Pancreas (tissue), 10 donors: ENCODE measurements around the gene KCNE5. TPM values are rescaled to one million over a fixed set of nuclear protein-coding genes. Genes with fewer than 3 reads are reported as not detected.
"Not testable (repeated sequence)": the region's sequence is repeated elsewhere in the genome, so short reads cannot be mapped to it uniquely, and the experiment has no call there.

ENCODE experiments used
- ATAC-seq, 4 donors: fragments of 200-7000 bp; cut with Tn5 transposase; one replicate each; pipeline versions ENCODE4 v1.8.0 to v1.9.1; 2020; ENCODE audit warnings: mild to moderate bottlenecking in 4 of 4, moderate library complexity in 4 of 4
- DNase-seq, 6 donors: peaks; one replicate each; pipeline ENCODE4 v3.0.0-alpha.2; 2020
- FAIRE-seq: peaks from 2 replicates; lab custom pipeline; 2012; peaks lifted over from hg19 to GRCh38; lab: Jason Lieb, UNC
- H3K27ac ChIP-seq, 4 donors: fragments of 200-600 bp; sonication (generic); 1 replicate in 3 of 4; 2 replicates in 1 of 4; pipeline versions ENCODE4 v1.5.0 to v1.8.0; 2020
- H3K27me3 ChIP-seq, 4 donors: fragments of 200-600 bp; one replicate each; pipeline ENCODE4 v1.8.0; 2021
- H3K36me3 ChIP-seq, 3 donors: fragments of 200-600 bp; sonication (generic) in 1 of 3; one replicate each; pipeline versions ENCODE4 v1.5.0 to v1.8.0; 2020 to 2021
- H3K4me1 ChIP-seq, 3 donors: fragments of 200-600 bp; one replicate each; pipeline ENCODE4 v1.8.0; 2021
- H3K4me3 ChIP-seq, 4 donors: fragments of 200-600 bp; sonication (generic) in 2 of 4; one replicate each; pipeline versions ENCODE4 v1.5.0 to v1.8.0; 2020 to 2021
- H3K9me3 ChIP-seq, 4 donors: fragments of 200-600 bp; one replicate each; pipeline ENCODE4 v1.8.0; 2021
- CTCF ChIP-seq, 4 donors: fragments of 200-600 bp; sonication (generic) in 3 of 4; IDR thresholded peaks; one replicate each; pipeline versions ENCODE4 v1.5.0 to v1.8.0; 2021; ENCODE audit warnings: antibody characterized with exemption in 4 of 4
- WGBS, 2 donors: extraction: QIAGEN DNeasy Blood & Tissue Kit; methylation state at CpG; one replicate each; pipeline ENCODE4 v1.1.7; 2013; 5-methylcytosine and 5-hydroxymethylcytosine counted together
- intact Hi-C, 3 donors: fragments of 100-400 bp; cut with DNase I; formaldehyde crosslinking; loops; one replicate each; pipeline versions ENCODE4 v1.11.1 to v1.14.2; 2022
- polyA plus RNA-seq, 2 donors: library from polyadenylated mRNA; stranded (reverse); fragments of 200-250 nt; gene quantifications; one replicate each; pipeline ENCODE4 v1.2.3, GENCODE V29; 2013
- total RNA-seq, 6 donors: library from RNA; stranded (reverse); fragmentation: NEBNext Ultra II Directional in 4 of 6; extraction: Animal tissue kit (Norgen Biotek cat#: 25700) in 4 of 6; gene quantifications; one replicate each; pipeline versions ENCODE4 v1.2.1 to v1.2.4, GENCODE V29; 2021 to 2023
- donor health status: healthy with polysubstance abuse.
- donor health status: DM: no; HTN: no; CAD: no; lungs with moderate emphysema.
- donor health status: DM: no; HTN: no; CAD: no.
- donor health status: control.
- donor health status: control.
- donor health status: Bipolar disorder and iron deficiency.
- donor health status: DM: yes; HTN: yes; CAD: no.
- donor health status: DM: no; HTN: no; CAD: no.
- donor health status: DM: no; HTN: no; CAD: no.
- donor health status: DM: yes; HTN: yes; CAD: no.

The KCNE5 gene
- total and polyA plus RNA-seq, 8 donors: 0.12 TPM; not detected in 7

- FAIRE-seq (no peak), ATAC-seq (no peak), DNase-seq (no peak)
- intact Hi-C loops: no loop called here
- Histone ChIP-seq H3K27ac (no peak overlapping the region), H3K27me3 (no peaks in the 10 kb centered on the region), H3K4me1 (no peaks in the 10 kb centered on the region), H3K4me3 (no peak overlapping the region), H3K9me3 (peaks cover 0 to 2% (median 0%) of the 10 kb centered on the region in 4 donors), H3K36me3 (no peaks in the 10 kb centered on the region)
- TF ChIP-seq CTCF (IDR thresholded peaks at IDR 0.05): no peak
- 93 to 100% methylated on average over 1 of the region's 1 CpG for WGBS, 2 donors
Measured at GRCh38 chrX:109658391-109658790, 33.4 kb upstream of the KCNE5 start.

- FAIRE-seq, H3K4me1 ChIP-seq, H3K9me3 ChIP-seq, H3K4me3 ChIP-seq, H3K27me3 ChIP-seq, ATAC-seq, DNase-seq, intact Hi-C loops, H3K36me3 ChIP-seq, H3K27ac ChIP-seq: not testable (repeated sequence)
- 67 to 100% methylated on average over 1 of the region's 4 CpGs for WGBS, 2 donors
Measured at GRCh38 chrX:109657364-109657763, 32.4 kb upstream of the KCNE5 start.

GRCh38 chrX:109656774-109657173 lies 31.8 kb upstream of the KCNE5 start:
- Histone ChIP-seq H3K4me1 (no peaks in the 10 kb centered on the region), H3K27me3 (no peaks in the 10 kb centered on the region), H3K9me3 (peaks cover 0 to 2% (median 0%) of the 10 kb centered on the region in 4 donors), H3K4me3 (no peak overlapping the region), H3K36me3 (no peaks in the 10 kb centered on the region), H3K27ac (no peak overlapping the region)
- no peak for TF ChIP-seq CTCF (IDR thresholded peaks at IDR 0.05)
- intact Hi-C loops: no loop called here
- ATAC-seq (no peak), FAIRE-seq (no peak), DNase-seq (no peak)
- WGBS, 2 donors: 66 to 95% methylated on average over 4 of the region's 4 CpGs

GRCh38 chrX:109655502-109656201 lies 30.7 kb upstream of the KCNE5 start:
- no peak for TF ChIP-seq CTCF (IDR thresholded peaks at IDR 0.05)
- 78 to 95% methylated on average over 4 of the region's 4 CpGs for WGBS, 2 donors
- no peaks in the 10 kb centered on the region for H3K9me3 ChIP-seq
- DNase-seq (no peak), ATAC-seq (no peak), FAIRE-seq (no peak)
- no peaks in the 10 kb centered on the region for H3K36me3 ChIP-seq
- H3K4me3 ChIP-seq: no peak overlapping the region
- no peaks in the 10 kb centered on the region for H3K4me1 ChIP-seq
- no peak overlapping the region for H3K27ac ChIP-seq
- intact Hi-C loops: no loop called here
- H3K27me3 ChIP-seq: no peaks in the 10 kb centered on the region

- no peak overlapping the region for H3K4me3 ChIP-seq
- ATAC-seq (no peak), DNase-seq (no peak), FAIRE-seq (no peak)
- no peak for TF ChIP-seq CTCF (IDR thresholded peaks at IDR 0.05)
- no peaks in the 10 kb centered on the region for H3K27me3 ChIP-seq
- WGBS, 2 donors: 65 to 78% methylated on average over 5 of the region's 5 CpGs
- no peak overlapping the region for H3K27ac ChIP-seq
- intact Hi-C loops: loop anchor here in 1 of 3 donors (5.0 kb wide), 1 partner anchor 258 kb away; no protein-coding TSS in a partner anchor
- H3K4me1 ChIP-seq: no peaks in the 10 kb centered on the region
- no peaks in the 10 kb centered on the region for H3K9me3 ChIP-seq
- H3K36me3 ChIP-seq: no peaks in the 10 kb centered on the region
Measured at GRCh38 chrX:109654516-109655109, 29.6 kb upstream of the KCNE5 start.

- H3K4me3 ChIP-seq, H3K9me3 ChIP-seq, H3K27ac ChIP-seq, FAIRE-seq, DNase-seq, H3K36me3 ChIP-seq, intact Hi-C loops, ATAC-seq, H3K4me1 ChIP-seq, H3K27me3 ChIP-seq: not testable (repeated sequence)
- 91 to 92% methylated on average over 16 to 19 of the region's 19 CpGs for WGBS, 2 donors
Measured at GRCh38 chrX:109644671-109645070, 19.7 kb upstream of the KCNE5 start.
